K562 (cell line): ENCODE data around the gene EFEMP2. TPM values are rescaled to one million over a fixed set of nuclear protein-coding genes. Genes with fewer than 3 reads are reported as not detected.

ENCODE experiments used
- CLOCK ChIP-seq: fragments of 250-450 bp; sonication (Bioruptor Pico); IDR thresholded peaks from 2 replicates; pipeline ENCODE4 v1.4.0; 2020; ENCODE audit warnings: mild to moderate bottlenecking, moderate library complexity, borderline replicate concordance
- CREB1 ChIP-seq, 2 experiments: sonication (generic) in 1 of 2; formaldehyde crosslinking in 1 of 2; IDR thresholded peaks; 2 replicates each; pipeline versions ENCODE4 v1.6.1 to v1.8.0; 2012 to 2022; ENCODE audit warnings: inconsistent platforms in 1 of 2, mild to moderate bottlenecking in 1 of 2, missing genetic modification reagents in 1 of 2, moderate library complexity in 1 of 2
- HEY1 ChIP-seq: fragments of 250-450 bp; sonication (Bioruptor Pico); IDR thresholded peaks from 2 replicates; pipeline ENCODE4 v1.5.0; 2020; ENCODE audit warnings: mild to moderate bottlenecking, moderate library complexity, borderline replicate concordance
- NKRF ChIP-seq: fragments of 450-650 bp; IDR thresholded peaks from 2 replicates; pipeline ENCODE4 v1.6.1; 2016; ENCODE audit warnings: borderline replicate concordance
- SREBF2 ChIP-seq: sonication (generic); formaldehyde crosslinking; IDR thresholded peaks from 2 replicates; pipeline ENCODE4 v1.4.0; 2020; ENCODE audit warnings: mild to moderate bottlenecking, missing genetic modification reagents
- YBX1 ChIP-seq: fragments of 450-650 bp; IDR thresholded peaks from 2 replicates; pipeline ENCODE4 v1.7.1; 2016; ENCODE audit warnings: mild to moderate bottlenecking
- ZNF253 ChIP-seq: fragments of 250-450 bp; sonication (Bioruptor Pico); conservative IDR thresholded peaks from 2 replicates; pipeline ENCODE4 v1.6.1; 2021; ENCODE audit warnings: mild to moderate bottlenecking
- ZNF551 ChIP-seq: fragments of 250-450 bp; sonication (Bioruptor Pico); IDR thresholded peaks from 2 replicates; pipeline ENCODE4 v1.5.0; 2021; ENCODE audit warnings: mild to moderate bottlenecking, moderate library complexity
- ZNF764 ChIP-seq: fragments of 250-450 bp; sonication (Bioruptor Pico); IDR thresholded peaks from 2 replicates; pipeline ENCODE4 v1.4.0; 2020; ENCODE audit warnings: low read depth, mild to moderate bottlenecking, moderate library complexity
- polyA plus RNA-seq, 8 experiments: library from polyadenylated mRNA; depleted of rRNA in 4 of 8; stranded (reverse) in 5 of 8; unstranded in 3 of 8; fragments of >200 nt; fragmentation: Nextera tagmentation in 2 of 8; fragmentation: Illumina TruSeq in 1 of 8; extraction: Ambion mirVana in 2 of 8; extraction: Trizol in 1 of 8; gene quantifications; 2 replicates each; pipeline versions ENCODE4 v1.2.1 to v1.2.3, GENCODE V29; 2011 to 2014; ENCODE audit warnings: inconsistent platforms in 1 of 8, missing spikeins in 1 of 8
- total RNA-seq, 7 experiments: library from RNA; depleted of rRNA in 6 of 7; stranded (reverse); fragments of >200 nt in 6 of 7; fragmentation: Illumina TruSeq in 2 of 7; extraction: Trizol in 2 of 7; gene quantifications; 2 replicates each; pipeline versions ENCODE4 v1.2.1 to v1.2.3, GENCODE V29; 2011 to 2021; ENCODE audit warnings: low replicate concordance in 1 of 7
- TF ChIP-seq, protein P1 (sequence below), 2 experiments: fragments of 150-350 bp in 1 of 2; IDR thresholded peaks; 2 replicates each; pipeline ENCODE4 v1.6.1; 2012 to 2016; ENCODE audit warnings: low read depth in 2 of 2, low read length in 2 of 2, mild to moderate bottlenecking in 1 of 2, moderate library complexity in 1 of 2
- TF ChIP-seq, protein P2 (sequence below): IDR thresholded peaks from 3 replicates; pipeline ENCODE4 v1.6.1; 2011; ENCODE audit warnings: borderline replicate concordance, mild to moderate bottlenecking; ENCODE audit not compliant: insufficient read length, insufficient read depth
- TF ChIP-seq, protein P3 (sequence below): IDR thresholded peaks from 2 replicates; pipeline ENCODE4 v1.6.1; 2011; ENCODE audit not compliant: insufficient read length; ENCODE audit errors: extremely low read depth

EFEMP2 gene
- total and polyA plus RNA-seq, 9 of the 15 experiments (the other 6 are each of a cell fraction or from before 2014, with no cell fraction given) = 0.07 to 2.9 (median 0.69) TPM; not detected in 1

- TF ChIP-seq, protein P1, sequence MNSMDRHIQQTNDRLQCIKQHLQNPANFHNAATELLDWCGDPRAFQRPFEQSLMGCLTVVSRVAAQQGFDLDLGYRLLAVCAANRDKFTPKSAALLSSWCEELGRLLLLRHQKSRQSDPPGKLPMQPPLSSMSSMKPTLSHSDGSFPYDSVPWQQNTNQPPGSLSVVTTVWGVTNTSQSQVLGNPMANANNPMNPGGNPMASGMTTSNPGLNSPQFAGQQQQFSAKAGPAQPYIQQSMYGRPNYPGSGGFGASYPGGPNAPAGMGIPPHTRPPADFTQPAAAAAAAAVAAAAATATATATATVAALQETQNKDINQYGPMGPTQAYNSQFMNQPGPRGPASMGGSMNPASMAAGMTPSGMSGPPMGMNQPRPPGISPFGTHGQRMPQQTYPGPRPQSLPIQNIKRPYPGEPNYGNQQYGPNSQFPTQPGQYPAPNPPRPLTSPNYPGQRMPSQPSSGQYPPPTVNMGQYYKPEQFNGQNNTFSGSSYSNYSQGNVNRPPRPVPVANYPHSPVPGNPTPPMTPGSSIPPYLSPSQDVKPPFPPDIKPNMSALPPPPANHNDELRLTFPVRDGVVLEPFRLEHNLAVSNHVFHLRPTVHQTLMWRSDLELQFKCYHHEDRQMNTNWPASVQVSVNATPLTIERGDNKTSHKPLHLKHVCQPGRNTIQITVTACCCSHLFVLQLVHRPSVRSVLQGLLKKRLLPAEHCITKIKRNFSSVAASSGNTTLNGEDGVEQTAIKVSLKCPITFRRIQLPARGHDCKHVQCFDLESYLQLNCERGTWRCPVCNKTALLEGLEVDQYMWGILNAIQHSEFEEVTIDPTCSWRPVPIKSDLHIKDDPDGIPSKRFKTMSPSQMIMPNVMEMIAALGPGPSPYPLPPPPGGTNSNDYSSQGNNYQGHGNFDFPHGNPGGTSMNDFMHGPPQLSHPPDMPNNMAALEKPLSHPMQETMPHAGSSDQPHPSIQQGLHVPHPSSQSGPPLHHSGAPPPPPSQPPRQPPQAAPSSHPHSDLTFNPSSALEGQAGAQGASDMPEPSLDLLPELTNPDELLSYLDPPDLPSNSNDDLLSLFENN (IDR thresholded peaks at IDR 0.05; ENCODE audit: low read depth in 2 of 2, low read length in 2 of 2) = no peak
- TF ChIP-seq CREB1 (IDR thresholded peaks at IDR 0.05) (no peak), CREB1 (CRISPR knock-in tag; IDR thresholded peaks at IDR 0.05) (no peak), YBX1 (no peak), ZNF764 (CRISPR knock-in tag) (no peak), SREBF2 (CRISPR knock-in tag) (no peak), ZNF551 (CRISPR knock-in tag) (0 out of 2 replicates have a peak, but pooled peaks have one; percentile 45), HEY1 (CRISPR knock-in tag) (no peak; the same call in 1 of the 2 replicates), ZNF253 (CRISPR knock-in tag) (no peak), NKRF (peak; percentile 67; the same call in 1 of the 2 replicates), CLOCK (CRISPR knock-in tag) (no peak)
- TF ChIP-seq, protein P2, sequence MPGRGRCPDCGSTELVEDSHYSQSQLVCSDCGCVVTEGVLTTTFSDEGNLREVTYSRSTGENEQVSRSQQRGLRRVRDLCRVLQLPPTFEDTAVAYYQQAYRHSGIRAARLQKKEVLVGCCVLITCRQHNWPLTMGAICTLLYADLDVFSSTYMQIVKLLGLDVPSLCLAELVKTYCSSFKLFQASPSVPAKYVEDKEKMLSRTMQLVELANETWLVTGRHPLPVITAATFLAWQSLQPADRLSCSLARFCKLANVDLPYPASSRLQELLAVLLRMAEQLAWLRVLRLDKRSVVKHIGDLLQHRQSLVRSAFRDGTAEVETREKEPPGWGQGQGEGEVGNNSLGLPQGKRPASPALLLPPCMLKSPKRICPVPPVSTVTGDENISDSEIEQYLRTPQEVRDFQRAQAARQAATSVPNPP = no peak
- TF ChIP-seq, protein P3, sequence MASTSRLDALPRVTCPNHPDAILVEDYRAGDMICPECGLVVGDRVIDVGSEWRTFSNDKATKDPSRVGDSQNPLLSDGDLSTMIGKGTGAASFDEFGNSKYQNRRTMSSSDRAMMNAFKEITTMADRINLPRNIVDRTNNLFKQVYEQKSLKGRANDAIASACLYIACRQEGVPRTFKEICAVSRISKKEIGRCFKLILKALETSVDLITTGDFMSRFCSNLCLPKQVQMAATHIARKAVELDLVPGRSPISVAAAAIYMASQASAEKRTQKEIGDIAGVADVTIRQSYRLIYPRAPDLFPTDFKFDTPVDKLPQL = no peak
These were observed 12.8 kb downstream of the EFEMP2 start (continued) for GRCh38 chr11:65859812-65860277.
